ENCODE measurements around the gene FZD10.

The FZD10 gene

GRCh38 chr12:130162267-130162666 lies at the start of gene FZD10:
Gene FZD10, plus strand, starts transcription at chr12:130162464. Its CDS starts 479 bp downstream, at chr12:130162943.
- Histone ChIP-seq H3K9ac (no peak within 1 kb of the TSS), H3K9me3 (ENCODE audit: control insufficient read depth, low read length) (no peaks in the 10 kb centered on the region), H3K27me3 (ENCODE audit: control insufficient read depth, insufficient read depth, low read length) (peaks cover 17% of the 10 kb centered on the region), H3K4me3 (ENCODE audit: low read depth, low read length) (peak within 1 kb of the TSS; percentile 31), H3K4me2 (ENCODE audit: low read length) (peak within 1 kb of the TSS; percentile 47), H3K27ac (no peak within 1 kb of the TSS), H3K4me1 (no peaks in the 10 kb centered on the region), H3K79me2 (no peaks in the 10 kb centered on the region), H3K36me3 (ENCODE audit: control insufficient read depth, insufficient read depth, low read length) (no peaks in the 10 kb centered on the region), H2AFZ (no peak within 1 kb of the TSS)
- no peak for TF ChIP-seq CTCF (IDR thresholded peaks at IDR 0.05)

GRCh38 chr12:130114952-130115351 lies 47.3 kb upstream of the FZD10 start:
- Histone ChIP-seq H3K4me2 (ENCODE audit: low read length) (no peak overlapping the region), H3K27me3 (ENCODE audit: control insufficient read depth, insufficient read depth, low read length) (no peaks in the 10 kb centered on the region)
- TF ChIP-seq CTCF (IDR thresholded peaks at IDR 0.05), result no peak

GRCh38 chr12:130115646-130116045 lies 46.6 kb upstream of the FZD10 start:
- Histone ChIP-seq H3K4me1 (no peaks in the 10 kb centered on the region), H3K79me2 (no peaks in the 10 kb centered on the region)

More at GRCh38 chr12:130114952-130115351, 47.3 kb upstream of the FZD10 start:
- Histone ChIP-seq H3K9ac (no peak overlapping the region), H3K27ac (no peak overlapping the region), H2AFZ (no peak overlapping the region), H3K36me3 (ENCODE audit: control insufficient read depth, insufficient read depth, low read length) (no peaks in the 10 kb centered on the region), H3K4me3 (ENCODE audit: low read depth, low read length) (no peak overlapping the region), H3K9me3 (ENCODE audit: control insufficient read depth, low read length) (no peaks in the 10 kb centered on the region), H3K79me2 (no peaks in the 10 kb centered on the region), H3K4me1 (no peaks in the 10 kb centered on the region)

GRCh38 chr12:130116791-130117190 lies 45.5 kb upstream of the FZD10 start:
- Histone ChIP-seq H3K4me1 (no peaks in the 10 kb centered on the region), H2AFZ (no peak overlapping the region), H3K4me3 (ENCODE audit: low read depth, low read length) (no peak overlapping the region), H3K4me2 (ENCODE audit: low read length) (no peak overlapping the region), H3K9ac (no peak overlapping the region), H3K27me3 (ENCODE audit: control insufficient read depth, insufficient read depth, low read length) (no peaks in the 10 kb centered on the region), H3K27ac (no peak overlapping the region), H3K9me3 (ENCODE audit: control insufficient read depth, low read length) (no peaks in the 10 kb centered on the region), H3K79me2 (no peaks in the 10 kb centered on the region), H3K36me3 (ENCODE audit: control insufficient read depth, insufficient read depth, low read length) (no peaks in the 10 kb centered on the region)
- TF ChIP-seq CTCF (IDR thresholded peaks at IDR 0.05), result no peak

More at GRCh38 chr12:130115646-130116045, 46.6 kb upstream of the FZD10 start:
- no peaks in the 10 kb centered on the region for H3K27me3 ChIP-seq (ENCODE audit: control insufficient read depth, insufficient read depth, low read length)
- no peak overlapping the region for H3K9ac ChIP-seq
- H3K36me3 ChIP-seq (ENCODE audit: control insufficient read depth, insufficient read depth, low read length), result no peaks in the 10 kb centered on the region
- no peak overlapping the region for H3K4me3 ChIP-seq (ENCODE audit: low read depth, low read length)
- H3K27ac ChIP-seq, result no peak overlapping the region
- no peaks in the 10 kb centered on the region for H3K9me3 ChIP-seq (ENCODE audit: control insufficient read depth, low read length)
- TF ChIP-seq CTCF (IDR thresholded peaks at IDR 0.05), result no peak
- H3K4me2 ChIP-seq (ENCODE audit: low read length), result no peak overlapping the region
- no peak overlapping the region for H2AFZ ChIP-seq

- H3K9me3 ChIP-seq (ENCODE audit: control insufficient read depth, low read length), result no peaks in the 10 kb centered on the region
- H3K9ac ChIP-seq, result no peak overlapping the region
- H3K79me2 ChIP-seq, result no peaks in the 10 kb centered on the region
- H2AFZ ChIP-seq, result no peak overlapping the region
- no peaks in the 10 kb centered on the region for H3K27me3 ChIP-seq (ENCODE audit: control insufficient read depth, insufficient read depth, low read length)
- H3K4me2 ChIP-seq (ENCODE audit: low read length), result no peak overlapping the region
- no peaks in the 10 kb centered on the region for H3K4me1 ChIP-seq
- H3K27ac ChIP-seq, result no peak overlapping the region
- H3K36me3 ChIP-seq (ENCODE audit: control insufficient read depth, insufficient read depth, low read length), result no peaks in the 10 kb centered on the region
- TF ChIP-seq CTCF (IDR thresholded peaks at IDR 0.05), result no peak
- no peak overlapping the region for H3K4me3 ChIP-seq (ENCODE audit: low read depth, low read length)
Measured at GRCh38 chr12:130117233-130117632, 45.0 kb upstream of the FZD10 start.

Measured in parathyroid adenoma (tissue), 2 donors.